K562 (cell line): ENCODE results near the gene SORCS1. TPM values are rescaled to one million over a fixed set of nuclear protein-coding genes. Genes with fewer than 3 reads are reported as not detected.

Experiments
- ATAC-seq: fragments of 200-7000 bp; cut with Tn5 transposase; 3 replicates; pipeline ENCODE4 v1.9.1; 2020; ENCODE audit warnings: moderate library complexity
- BruUV-seq: library from RNA; stranded (reverse); fragments of 400-500 nt; replicated peaks from 2 replicates; lab custom pipeline; 2021; lab: Mats Ljungman, UMichigan
- CTCF ChIA-PET: fragments of 300-600 bp; formaldehyde crosslinking; extraction: SDS; loops from one replicate; lab custom pipeline; 2021; ENCODE audit warnings: low intra/inter-chr PET ratio; lab: Yijun Ruan, JAX
- POLR2A ChIA-PET: fragments of 300-600, 350-650 bp; sonication (Branson Sonifier 250); formaldehyde crosslinking; extraction: SDS; loops from one replicate; lab custom pipeline; 2021; ENCODE audit warnings: antibody characterized with exemption, inconsistent platforms; lab: Yijun Ruan, JAX
- DNase-seq, 4 experiments: peaks; one replicate each; pipeline versions ENCODE4 v3.0.0 to v3.0.0-alpha.2; 2011 to 2018; ENCODE audit warnings: low spot score in 3 of 4, mixed read lengths in 3 of 4; ENCODE audit errors: extremely low read depth in 1 of 4
- FAIRE-seq: peaks from 2 replicates; lab custom pipeline; 2011; peaks lifted over from hg19 to GRCh38; lab: Jason Lieb, UNC
- H2AFZ ChIP-seq: 2 replicates; pipeline ENCODE4 v1.6.0; 2011; ENCODE audit warnings: low read depth, low read length, control low read depth, inconsistent platforms
- H3K27ac ChIP-seq: fragments of 200-600 bp; 3 replicates; pipeline ENCODE4 v1.8.0; 2011; ENCODE audit warnings: low read depth, mild to moderate bottlenecking, control low read depth, inconsistent platforms, low read length, moderate library complexity, mixed read lengths; ENCODE audit errors: extremely low read depth
- H3K27me3 ChIP-seq, 2 experiments: fragments of 300-600 bp in 1 of 2; 2 replicates in 1 of 2; 3 replicates in 1 of 2; pipeline versions ENCODE4 v1.6.0 to v1.8.0; 2011; ENCODE audit warnings: inconsistent platforms in 2 of 2, low read length in 2 of 2, mild to moderate bottlenecking in 1 of 2, mixed read lengths in 1 of 2, moderate library complexity in 1 of 2; ENCODE audit not compliant: control insufficient read depth in 2 of 2, insufficient read depth in 2 of 2
- H3K36me3 ChIP-seq: fragments of 300-600 bp; 3 replicates; pipeline ENCODE4 v1.8.0; 2011; ENCODE audit warnings: mild to moderate bottlenecking, low read length, inconsistent platforms; ENCODE audit not compliant: control insufficient read depth, insufficient read depth
- H3K4me1 ChIP-seq, 2 experiments: fragments of 200-600 bp in 1 of 2; replicated peaks in 1 of 2; 2 replicates in 1 of 2; 3 replicates in 1 of 2; pipeline versions ENCODE4 v1.5.1 to v1.8.0; 2011; ENCODE audit warnings: inconsistent platforms in 2 of 2, low read length in 2 of 2, mild to moderate bottlenecking in 1 of 2, mixed read lengths in 1 of 2, moderate library complexity in 1 of 2; ENCODE audit not compliant: control insufficient read depth in 2 of 2, insufficient read depth in 2 of 2
- H3K4me2 ChIP-seq: 2 replicates; pipeline ENCODE4 v1.6.1; 2011; ENCODE audit warnings: low read length, control low read depth, inconsistent platforms, mixed read lengths; ENCODE audit not compliant: insufficient read depth
- H3K4me3 ChIP-seq: fragments of 200-600 bp; sonication (generic), shearing (Covaris generic); 2 replicates; pipeline ENCODE4 v1.5.1; 2016; ENCODE audit warnings: control low read depth, inconsistent platforms
- H3K79me2 ChIP-seq: fragments of 200-600 bp; 3 replicates; pipeline ENCODE4 v1.8.0; 2011; ENCODE audit warnings: low read length, inconsistent platforms; ENCODE audit not compliant: control insufficient read depth, insufficient read depth
- H3K9ac ChIP-seq, 2 experiments: 2 replicates each; pipeline versions ENCODE4 v1.6.0 to v1.6.1; 2011; ENCODE audit warnings: low read depth in 2 of 2, low read length in 2 of 2, control low read depth in 1 of 2, inconsistent platforms in 1 of 2, mild to moderate bottlenecking in 1 of 2, mixed read lengths in 1 of 2; ENCODE audit not compliant: insufficient read depth in 1 of 2
- H3K9me1 ChIP-seq: one replicate; pipeline ENCODE4 v1.6.0; 2011; ENCODE audit warnings: inconsistent platforms, mild to moderate bottlenecking, low read length, moderate library complexity; ENCODE audit not compliant: control insufficient read depth, insufficient read depth
- H3K9me3 ChIP-seq: replicated peaks from 2 replicates; pipeline ENCODE4 v1.5.1; 2011; ENCODE audit warnings: low read depth, low read length, inconsistent platforms; ENCODE audit not compliant: control insufficient read depth, insufficient read depth
- H4K20me1 ChIP-seq: replicated peaks from 2 replicates; pipeline ENCODE4 v1.6.1; 2011; ENCODE audit warnings: low read length, inconsistent platforms, mixed read lengths; ENCODE audit not compliant: control insufficient read depth, insufficient read depth
- FOXP1 ChIP-seq: sonication (generic); formaldehyde crosslinking; IDR thresholded peaks from 2 replicates; pipeline ENCODE4 v1.8.0; 2022; ENCODE audit warnings: mild to moderate bottlenecking, missing genetic modification reagents
- JUNB ChIP-seq: fragments of 450-650 bp; formaldehyde crosslinking; conservative IDR thresholded peaks from 2 replicates; pipeline ENCODE4 v1.4.0; 2020; ENCODE audit warnings: mild to moderate bottlenecking
- KAT7 ChIP-seq: sonication (generic); formaldehyde crosslinking; IDR thresholded peaks from 2 replicates; pipeline ENCODE4 v1.8.0; 2022; ENCODE audit warnings: missing genetic modification reagents, mild to moderate bottlenecking, borderline replicate concordance
- POLR2G ChIP-seq: fragments of 200-400 bp; formaldehyde crosslinking; IDR thresholded peaks from 2 replicates; pipeline ENCODE4 v1.6.1; 2017; ENCODE audit warnings: low read depth, mild to moderate bottlenecking, antibody characterized with exemption, low read length, moderate library complexity
- PURB ChIP-seq: sonication (generic); formaldehyde crosslinking; IDR thresholded peaks from 2 replicates; pipeline ENCODE4 v1.9.0; 2021; ENCODE audit warnings: low read depth, mild to moderate bottlenecking, missing genetic modification reagents
- RREB1 ChIP-seq: fragments of 250-450 bp; sonication (Bioruptor Pico); IDR thresholded peaks from 2 replicates; pipeline ENCODE4 v1.4.0; 2020
- TSHZ1 ChIP-seq: fragments of 250-450 bp; sonication (Bioruptor Pico); IDR thresholded peaks from 2 replicates; pipeline ENCODE4 v1.4.0; 2020; ENCODE audit warnings: mild to moderate bottlenecking, moderate library complexity
- ZC3H8 ChIP-seq: fragments of 450-650 bp; IDR thresholded peaks from 2 replicates; pipeline ENCODE4 v1.6.1; 2017
- ZNF398 ChIP-seq: fragments of 250-450 bp; sonication (Bioruptor Pico); IDR thresholded peaks from 2 replicates; pipeline ENCODE4 v1.8.0; 2021; ENCODE audit warnings: moderate library complexity, mild to moderate bottlenecking, inconsistent platforms
- ZNF830 ChIP-seq: fragments of 250-450 bp; sonication (Bioruptor Pico); IDR thresholded peaks from 2 replicates; pipeline ENCODE4 v1.5.0; 2021; ENCODE audit warnings: mild to moderate bottlenecking
- WGBS: fragments of 100-300 bp; shearing (Covaris generic); methylation state at CpG from one replicate; pipeline ENCODE4 v1.1.6; 2016; ENCODE audit warnings: low coverage, mixed read lengths; ENCODE audit not compliant: insufficient coverage; ENCODE audit errors: missing lambda C conversion rate; 5-methylcytosine and 5-hydroxymethylcytosine counted together
- in situ Hi-C: fragments of 300-500 bp; cut with MboI; formaldehyde crosslinking; loops from 4 replicates; pipeline ENCODE4 v1.15.0; 2018; ENCODE audit warnings: inconsistent platforms, mixed read lengths
- intact Hi-C: fragments of 100-400 bp; cut with micrococcal nuclease; formaldehyde crosslinking; loops from 2 replicates; pipeline ENCODE4 v1.14.2; 2022
- polyA plus RNA-seq, 8 experiments: library from polyadenylated mRNA; depleted of rRNA in 4 of 8; stranded (reverse) in 5 of 8; unstranded in 3 of 8; fragments of >200 nt; fragmentation: Nextera tagmentation in 2 of 8; fragmentation: Illumina TruSeq in 1 of 8; extraction: Ambion mirVana in 2 of 8; extraction: Trizol in 1 of 8; gene quantifications; 2 replicates each; pipeline versions ENCODE4 v1.2.1 to v1.2.3, GENCODE V29; 2011 to 2014; ENCODE audit warnings: inconsistent platforms in 1 of 8, missing spikeins in 1 of 8
- total RNA-seq, 7 experiments: library from RNA; depleted of rRNA in 6 of 7; stranded (reverse); fragments of >200 nt in 6 of 7; fragmentation: Illumina TruSeq in 2 of 7; extraction: Trizol in 2 of 7; gene quantifications; 2 replicates each; pipeline versions ENCODE4 v1.2.1 to v1.2.3, GENCODE V29; 2011 to 2021; ENCODE audit warnings: low replicate concordance in 1 of 7

SORCS1 gene
- total and polyA plus RNA-seq, 9 of the 15 experiments (the other 6 are each of a cell fraction or from before 2014, with no cell fraction given), result 1.5 to 3.9 (median 2.7) TPM

- TF ChIP-seq RREB1 (CRISPR knock-in tag) (no peak), ZC3H8 (no peak), ZNF830 (CRISPR knock-in tag) (no peak), KAT7 (CRISPR knock-in tag) (no peak), PURB (CRISPR knock-in tag) (no peak)
Observed at GRCh38 chr10:106696239-106696638, 468.3 kb downstream of the SORCS1 start (continued).

GRCh38 chr10:106694696-106695095 lies 469.8 kb downstream of the SORCS1 start:
- BruUV-seq, result no TSS peak
- CTCF ChIA-PET, result no interaction called here
- no peak for FAIRE-seq
- TF ChIP-seq FOXP1 (no peak), POLR2G (no peak), JUNB (CRISPR knock-in tag) (no peak), TSHZ1 (CRISPR knock-in tag) (no peak), ZNF398 (CRISPR knock-in tag) (no peak)

More at GRCh38 chr10:106694696-106695095, 469.8 kb downstream of the SORCS1 start:
- Histone ChIP-seq H3K9me1 (no peaks in the 10 kb centered on the region), H3K9ac (no peak overlapping the region), H3K4me2 (no peak overlapping the region), H3K27me3 (no peaks in the 10 kb centered on the region), H3K9me3 (no peaks in the 10 kb centered on the region), H2AFZ (no peak overlapping the region), H4K20me1 (no peaks in the 10 kb centered on the region), H3K79me2 (no peaks in the 10 kb centered on the region), H3K36me3 (no peaks in the 10 kb centered on the region), H3K4me3 (no peak overlapping the region), H3K4me1 (no peaks in the 10 kb centered on the region), H3K27ac (no peak overlapping the region)
- no peak for DNase-seq
- intact Hi-C loops, result no loop called here
- in situ Hi-C loops, result no loop called here
- ATAC-seq, result no peak
- POLR2A ChIA-PET, result no interaction called here
- 0% methylated on average over 1 of the region's 1 CpG for WGBS
